ENCODE results near the gene RALGPS2. TPM values are rescaled to one million over a fixed set of nuclear protein-coding genes. Genes with fewer than 3 reads are reported as not detected.

Gene RALGPS2
- total and polyA plus RNA-seq, 2 experiments from 2014 or later = 8.1 to 31.2 TPM

GRCh38 chr1:178933709-178934490, 208.9 kb downstream of the RALGPS2 start:
- Mint-ChIP-seq H3K4me3 (no peak overlapping the region), H3K27ac (no peak overlapping the region), H3K36me3 (ENCODE audit: low read depth) (no peaks in the 10 kb centered on the region), H3K9me3 (no peaks in the 10 kb centered on the region), H3K4me1 (peaks cover 29% of the 10 kb centered on the region), H3K27me3 (ENCODE audit: insufficient read depth, low read depth, poor library complexity) (peaks cover 8% of the 10 kb centered on the region)
- Histone ChIP-seq H2AFZ (no peak overlapping the region), H3K4me1 (ENCODE audit: insufficient read depth) (peaks cover 13% of the 10 kb centered on the region), H3K27ac (ENCODE audit: low read depth) (no peak overlapping the region), H3K79me2 (replicated peaks; ENCODE audit: insufficient read depth) (no peaks in the 10 kb centered on the region), H4K20me1 (replicated peaks; ENCODE audit: insufficient read depth) (no peaks in the 10 kb centered on the region), H3K27me3 (ENCODE audit: insufficient read depth) (no peaks in the 10 kb centered on the region), H3K9me2 (ENCODE audit: insufficient read depth) (no peaks in the 10 kb centered on the region; the same call in 1 of the 2 replicates), H3K4me3 (no peak overlapping the region), H3F3A (replicated peaks; ENCODE audit: low read depth) (no peaks in the 10 kb centered on the region), H3K36me3 (ENCODE audit: insufficient read depth) (no peaks in the 10 kb centered on the region), H3K4me2 (no peak overlapping the region)
- TF ChIP-seq ZNF462 (CRISPR knock-in tag; IDR thresholded peaks at IDR 0.05) = no peak
- TF ChIP-seq, protein P1, sequence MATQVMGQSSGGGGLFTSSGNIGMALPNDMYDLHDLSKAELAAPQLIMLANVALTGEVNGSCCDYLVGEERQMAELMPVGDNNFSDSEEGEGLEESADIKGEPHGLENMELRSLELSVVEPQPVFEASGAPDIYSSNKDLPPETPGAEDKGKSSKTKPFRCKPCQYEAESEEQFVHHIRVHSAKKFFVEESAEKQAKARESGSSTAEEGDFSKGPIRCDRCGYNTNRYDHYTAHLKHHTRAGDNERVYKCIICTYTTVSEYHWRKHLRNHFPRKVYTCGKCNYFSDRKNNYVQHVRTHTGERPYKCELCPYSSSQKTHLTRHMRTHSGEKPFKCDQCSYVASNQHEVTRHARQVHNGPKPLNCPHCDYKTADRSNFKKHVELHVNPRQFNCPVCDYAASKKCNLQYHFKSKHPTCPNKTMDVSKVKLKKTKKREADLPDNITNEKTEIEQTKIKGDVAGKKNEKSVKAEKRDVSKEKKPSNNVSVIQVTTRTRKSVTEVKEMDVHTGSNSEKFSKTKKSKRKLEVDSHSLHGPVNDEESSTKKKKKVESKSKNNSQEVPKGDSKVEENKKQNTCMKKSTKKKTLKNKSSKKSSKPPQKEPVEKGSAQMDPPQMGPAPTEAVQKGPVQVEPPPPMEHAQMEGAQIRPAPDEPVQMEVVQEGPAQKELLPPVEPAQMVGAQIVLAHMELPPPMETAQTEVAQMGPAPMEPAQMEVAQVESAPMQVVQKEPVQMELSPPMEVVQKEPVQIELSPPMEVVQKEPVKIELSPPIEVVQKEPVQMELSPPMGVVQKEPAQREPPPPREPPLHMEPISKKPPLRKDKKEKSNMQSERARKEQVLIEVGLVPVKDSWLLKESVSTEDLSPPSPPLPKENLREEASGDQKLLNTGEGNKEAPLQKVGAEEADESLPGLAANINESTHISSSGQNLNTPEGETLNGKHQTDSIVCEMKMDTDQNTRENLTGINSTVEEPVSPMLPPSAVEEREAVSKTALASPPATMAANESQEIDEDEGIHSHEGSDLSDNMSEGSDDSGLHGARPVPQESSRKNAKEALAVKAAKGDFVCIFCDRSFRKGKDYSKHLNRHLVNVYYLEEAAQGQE (IDR thresholded peaks at IDR 0.05; ENCODE audit: unreplicated experiment) = no peak
- TF ChIP-seq CREB1 (CRISPR knock-in tag; IDR thresholded peaks at IDR 0.05; ENCODE audit: low read depth) = no peak
- no peak for TF ChIP-seq STAT1 (IDR thresholded peaks at IDR 0.05; ENCODE audit: unreplicated experiment)
- TF ChIP-seq JUNB (IDR thresholded peaks at IDR 0.05; ENCODE audit: unreplicated experiment) = no peak
- no peak for TF ChIP-seq CTCF (conservative IDR thresholded peaks at IDR 0.05; ENCODE audit: low read depth in 2 of 2)
- no peak for TF ChIP-seq NANOG (IDR thresholded peaks at IDR 0.05; ENCODE audit: borderline replicate concordance)
- no peak for TF ChIP-seq ZNF114 (CRISPR knock-in tag; IDR thresholded peaks at IDR 0.05)
- no peak for TF ChIP-seq EZH2phosphoT487 (IDR thresholded peaks at IDR 0.05; ENCODE audit: unreplicated experiment)
- TF ChIP-seq ZNF331 (CRISPR knock-in tag; IDR thresholded peaks at IDR 0.05; ENCODE audit: low read depth) = no peak
- no peak for TF ChIP-seq ETS1 (IDR thresholded peaks at IDR 0.05)
- TF ChIP-seq POLR2AphosphoS5 (IDR thresholded peaks at IDR 0.05; ENCODE audit: low read depth) = no peak
- no peak for TF ChIP-seq EZH2 (IDR thresholded peaks at IDR 0.05; ENCODE audit: low read depth, unreplicated experiment)
- ATAC-seq (no peak), DNase-seq (ENCODE audit: low spot score) (no peak)

Measured in GM23338 (cell line).